Activated naive CD4-positive, alpha-beta T cell (primary cell): Measurements from ENCODE around the gene SLAMF8.

Experiments
- DNase-seq, 4 experiments: peaks; one replicate each; lab custom pipeline; 2025; lab: John Stamatoyannopoulos, UW

The SLAMF8 gene

DNA sequence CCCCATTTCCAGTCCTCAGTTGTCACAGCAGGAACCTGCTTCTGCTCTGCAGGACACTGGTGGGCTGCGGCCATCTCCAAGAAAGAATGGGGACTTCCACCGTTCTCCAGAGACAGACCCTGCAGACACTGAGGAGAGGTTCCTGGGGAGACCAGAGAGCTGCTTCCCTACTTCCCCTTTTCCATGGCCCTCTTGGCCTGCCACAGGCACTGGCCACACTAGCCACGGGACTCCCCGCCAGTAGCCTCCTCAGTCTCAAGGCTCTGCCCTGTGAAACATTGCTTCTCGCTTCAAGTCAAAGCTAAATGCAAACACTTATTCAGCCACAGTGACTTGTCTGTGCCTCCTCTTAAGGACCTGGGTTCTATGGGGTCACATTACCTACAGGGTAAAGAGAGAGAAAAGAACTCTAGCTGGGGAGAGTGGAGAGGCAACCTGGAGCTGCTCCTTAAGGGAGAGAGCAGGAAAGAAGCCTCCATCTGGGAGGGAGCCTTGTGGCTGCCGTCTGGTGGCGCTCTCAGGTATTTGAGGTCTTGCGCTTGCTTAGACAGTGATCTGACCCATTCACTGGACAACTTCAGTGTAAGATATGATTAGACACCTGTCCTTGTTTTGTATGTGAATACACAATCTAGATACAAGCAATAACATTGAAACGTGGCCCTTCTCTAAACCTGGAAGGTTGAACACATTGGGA is 5.4 kb upstream of the SLAMF8 start:
- DNase-seq, result peak in 1 of 4 experiments; percentile 13

DNA sequence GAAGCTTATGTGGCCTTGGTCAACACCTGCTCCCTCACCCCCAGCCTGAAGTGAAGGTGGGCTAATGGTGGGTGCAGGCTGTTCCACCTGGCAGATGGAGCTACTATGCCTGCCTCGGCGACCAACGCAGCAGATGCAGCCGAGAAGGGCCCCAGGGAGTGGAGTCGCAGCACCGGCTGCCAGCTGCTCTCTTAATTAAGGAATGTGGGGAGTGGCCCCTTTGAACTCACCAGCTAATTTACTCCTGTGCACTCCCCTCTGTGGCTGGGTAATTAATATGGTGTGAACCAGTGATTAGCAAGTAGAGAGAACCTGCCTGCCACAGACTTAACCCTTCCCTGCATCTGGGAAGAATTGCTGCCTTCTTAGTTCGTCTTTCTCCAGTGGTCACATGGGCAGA is 3.3 kb upstream of the SLAMF8 start:
- DNase-seq, result no peak

DNA sequence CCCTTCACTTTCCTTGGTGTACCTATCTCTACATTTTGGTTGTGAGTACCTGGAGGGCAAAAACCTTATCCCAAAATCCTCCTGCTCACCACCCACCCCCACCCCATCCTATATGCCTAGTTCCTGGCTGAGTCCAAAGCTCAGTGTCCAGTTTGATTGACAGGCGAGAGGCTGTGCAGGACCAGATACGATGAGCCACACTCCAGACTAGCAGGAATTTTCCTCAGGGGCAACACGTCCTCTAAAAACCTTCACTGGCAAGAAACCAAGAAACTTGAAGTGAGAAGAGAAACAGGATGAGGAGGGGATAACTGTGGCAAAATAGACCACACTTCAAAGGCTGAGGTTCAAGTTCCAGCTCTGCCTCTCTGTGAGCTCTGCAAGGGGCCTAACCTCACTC is 1.1 kb upstream of the SLAMF8 start:
- no peak for DNase-seq

- no peak for DNase-seq
Observed at GRCh38 chr1:159827102-159827490, 423 bp downstream of the SLAMF8 start.

GRCh38 chr1:159827549-159827948 is 876 bp downstream of the SLAMF8 start:
- no peak for DNase-seq

- no peak for DNase-seq
Observed at GRCh38 chr1:159828176-159828575, 1.5 kb downstream of the SLAMF8 start.

- no peak for DNase-seq
Observed at GRCh38 chr1:159828581-159829272, 2.1 kb downstream of the SLAMF8 start.

DNA sequence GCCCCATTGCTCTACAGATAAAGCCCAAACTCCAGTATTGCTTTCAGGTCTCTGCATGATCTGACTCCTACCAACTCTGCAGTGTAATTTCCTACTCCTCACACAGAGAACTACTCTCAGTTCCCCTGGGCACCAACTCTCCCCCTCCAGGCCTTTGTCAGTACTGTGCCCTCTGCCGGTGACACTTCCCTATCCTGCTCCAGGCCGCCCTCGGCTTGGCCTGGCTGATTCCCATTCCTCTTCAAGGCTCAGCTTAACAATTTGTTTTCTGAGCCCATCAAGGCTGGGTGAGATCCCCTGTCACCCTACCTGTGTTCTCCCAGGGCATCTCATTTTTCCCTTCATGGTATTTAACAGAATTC is 2.6 kb downstream of the SLAMF8 start:
- no peak for DNase-seq

DNA sequence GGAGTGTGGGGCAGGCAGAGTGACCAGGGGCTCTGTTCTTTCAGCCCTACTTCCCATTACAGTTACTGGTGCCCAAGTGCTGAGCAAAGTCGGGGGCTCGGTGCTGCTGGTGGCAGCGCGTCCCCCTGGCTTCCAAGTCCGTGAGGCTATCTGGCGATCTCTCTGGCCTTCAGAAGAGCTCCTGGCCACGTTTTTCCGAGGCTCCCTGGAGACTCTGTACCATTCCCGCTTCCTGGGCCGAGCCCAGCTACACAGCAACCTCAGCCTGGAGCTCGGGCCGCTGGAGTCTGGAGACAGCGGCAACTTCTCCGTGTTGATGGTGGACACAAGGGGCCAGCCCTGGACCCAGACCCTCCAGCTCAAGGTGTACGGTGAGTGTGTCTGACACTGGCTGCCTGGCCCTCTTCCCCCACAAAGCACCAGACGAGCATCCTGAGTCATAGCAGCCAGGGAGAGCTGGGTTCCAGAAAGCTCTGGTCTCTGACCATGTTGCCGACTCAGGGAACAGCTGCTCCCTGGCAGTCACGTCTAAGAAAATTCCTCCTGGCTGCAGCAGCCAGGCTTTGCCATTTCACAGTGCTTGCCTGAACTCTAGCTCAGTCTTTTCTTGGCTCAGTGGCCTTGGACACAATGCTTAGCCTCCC is 3.3 kb downstream of the SLAMF8 start:
- no peak for DNase-seq

DNA sequence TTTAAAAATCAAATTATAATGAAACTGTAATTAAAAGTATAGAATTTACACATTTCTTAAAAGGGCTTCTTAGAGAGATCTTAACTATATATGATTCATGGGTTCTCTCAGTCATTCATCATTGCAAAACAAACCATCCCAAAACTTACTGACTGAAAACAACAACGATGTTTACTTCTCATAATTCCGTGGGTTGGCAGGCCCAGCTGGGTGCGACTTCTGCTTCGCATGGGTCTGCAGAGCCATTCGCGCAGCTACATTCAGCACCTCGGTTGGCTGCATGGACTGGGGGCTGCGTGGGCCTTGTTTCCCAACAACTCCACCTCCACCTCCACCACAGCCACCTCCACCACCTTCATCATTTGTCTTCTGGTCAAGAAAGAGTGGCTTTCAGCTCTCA is 4.0 kb downstream of the SLAMF8 start:
- no peak for DNase-seq

DNA sequence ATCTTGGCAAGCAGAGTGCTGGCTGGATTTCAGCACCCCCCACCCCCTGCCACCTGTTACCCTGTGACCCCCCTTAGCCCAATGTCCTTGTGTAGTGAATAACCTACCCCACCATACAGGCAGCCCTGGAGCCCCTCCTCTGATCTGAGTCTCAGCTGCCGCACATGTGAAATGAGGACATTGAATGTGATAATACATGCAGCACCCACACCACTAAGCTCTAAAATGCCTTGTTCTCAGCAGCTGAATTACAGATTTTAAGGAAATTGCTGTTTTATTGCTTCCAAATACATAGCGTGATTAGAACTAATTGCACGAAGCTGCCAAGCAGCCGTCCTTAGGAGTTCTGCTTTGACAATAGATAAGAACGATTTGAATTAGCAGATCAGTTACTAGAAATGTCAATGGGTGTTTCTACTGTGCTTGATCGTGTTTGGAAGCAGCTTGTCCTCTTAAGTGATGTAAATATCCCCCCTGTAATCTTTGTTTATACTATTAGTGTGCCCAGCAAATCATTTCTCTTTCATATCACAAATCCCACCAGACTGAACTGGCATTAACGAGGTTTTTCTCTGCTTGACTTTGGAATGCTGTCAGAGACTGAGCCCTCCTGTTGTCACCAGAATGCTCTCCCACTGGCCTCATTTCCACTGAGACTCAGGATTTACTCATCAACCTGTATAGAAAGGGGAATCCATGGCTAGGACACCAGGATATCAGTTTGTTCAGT is 4.9 kb downstream of the SLAMF8 start:
- no peak for DNase-seq

- DNase-seq, result no peak
Observed at GRCh38 chr1:159832309-159832708, 5.6 kb downstream of the SLAMF8 start.

DNA sequence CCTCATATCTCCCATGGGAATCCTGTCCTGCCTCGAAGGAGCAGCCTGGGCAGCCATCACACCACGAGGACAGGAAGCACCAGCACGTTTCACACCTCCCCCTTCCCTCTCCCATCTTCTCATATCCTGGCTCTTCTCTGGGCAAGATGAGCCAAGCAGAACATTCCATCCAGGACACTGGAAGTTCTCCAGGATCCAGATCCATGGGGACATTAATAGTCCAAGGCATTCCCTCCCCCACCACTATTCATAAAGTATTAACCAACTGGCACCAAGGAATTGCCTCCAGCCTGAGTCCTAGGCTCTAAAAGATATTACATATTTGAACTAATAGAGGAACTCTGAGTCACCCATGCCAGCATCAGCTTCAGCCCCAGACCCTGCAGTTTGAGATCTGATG is 8.7 kb downstream of the SLAMF8 start:
- DNase-seq, result no peak

DNA sequence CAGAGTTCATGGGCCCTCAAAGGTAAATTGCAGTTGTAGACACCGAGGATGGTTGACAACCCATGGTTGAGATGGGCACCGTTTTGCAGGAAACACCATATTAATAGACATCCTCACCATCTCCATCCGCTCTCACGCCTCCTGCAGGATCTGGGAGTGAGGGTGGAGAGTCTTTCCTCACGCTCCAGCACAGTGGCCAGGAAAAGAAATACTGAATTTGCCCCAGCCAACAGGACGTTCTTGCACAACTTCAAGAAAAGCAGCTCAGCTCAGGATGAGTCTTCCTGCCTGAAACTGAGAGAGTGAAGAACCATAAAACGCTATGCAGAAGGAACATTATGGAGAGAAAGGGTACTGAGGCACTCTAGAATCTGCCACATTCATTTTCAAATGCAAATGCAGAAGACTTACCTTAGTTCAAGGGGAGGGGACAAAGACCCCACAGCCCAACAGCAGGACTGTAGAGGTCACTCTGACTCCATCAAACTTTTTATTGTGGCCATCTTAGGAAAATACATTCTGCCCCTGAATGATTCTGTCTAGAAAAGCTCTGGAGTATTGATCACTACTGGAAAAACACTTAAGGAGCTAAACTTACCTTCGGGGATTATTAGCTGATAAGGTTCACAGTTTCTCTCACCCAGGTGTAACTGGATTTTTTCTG is 9.3 kb downstream of the SLAMF8 start:
- no peak for DNase-seq

DNA sequence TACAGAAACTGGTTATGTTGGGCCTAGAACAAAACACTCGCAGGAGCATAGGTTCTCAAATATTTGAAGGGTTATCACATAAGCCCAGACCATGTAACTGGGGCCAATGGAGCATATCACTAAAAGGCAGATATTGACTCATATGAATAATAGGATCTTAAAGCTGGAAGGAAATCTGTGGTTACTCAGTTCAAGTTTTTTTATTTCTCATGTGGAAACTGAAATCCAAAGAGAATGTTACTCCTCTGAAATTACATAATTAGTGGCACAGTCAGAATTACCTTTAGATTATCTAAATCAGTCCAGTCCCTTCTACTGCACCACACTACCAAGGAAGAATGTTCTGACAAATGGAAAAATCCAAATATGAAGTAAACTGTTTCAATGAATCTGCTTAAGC is 12.0 kb downstream of the SLAMF8 start:
- no peak for DNase-seq

DNA sequence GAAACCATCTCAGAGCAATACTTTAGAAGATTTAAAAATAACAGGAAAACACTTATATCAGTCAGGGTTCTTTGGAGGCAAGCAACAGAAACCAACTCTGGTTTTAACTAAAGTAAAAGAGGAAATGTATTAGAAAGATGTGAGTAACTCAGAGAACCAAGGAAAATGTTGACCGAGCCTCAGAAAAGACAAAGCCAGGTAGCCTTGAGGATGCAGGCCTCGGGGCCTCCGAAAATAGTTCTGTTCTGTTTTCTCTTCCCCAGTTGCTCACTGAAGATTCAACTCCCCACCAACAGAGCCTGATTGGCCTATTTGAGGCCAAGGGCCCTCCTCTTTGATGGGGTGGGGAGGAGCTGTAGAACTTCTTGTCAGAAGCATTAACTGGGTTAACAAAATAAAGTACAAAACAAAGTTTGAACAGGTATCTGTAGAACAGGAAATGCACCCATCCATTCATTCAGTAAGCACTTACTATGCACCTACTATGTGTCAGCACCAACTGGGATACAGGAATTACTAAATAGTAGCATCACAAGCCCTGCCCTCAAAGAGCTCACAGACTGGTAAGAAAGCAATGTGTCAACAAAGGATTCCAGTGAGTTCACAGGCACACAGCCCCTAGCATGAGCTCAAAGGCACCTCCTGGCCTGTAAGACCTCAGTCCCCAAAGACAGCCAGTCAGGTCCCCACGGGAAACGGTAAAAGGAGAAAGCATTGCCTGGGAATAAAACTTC is 12.6 kb downstream of the SLAMF8 start:
- DNase-seq, result no peak

DNA sequence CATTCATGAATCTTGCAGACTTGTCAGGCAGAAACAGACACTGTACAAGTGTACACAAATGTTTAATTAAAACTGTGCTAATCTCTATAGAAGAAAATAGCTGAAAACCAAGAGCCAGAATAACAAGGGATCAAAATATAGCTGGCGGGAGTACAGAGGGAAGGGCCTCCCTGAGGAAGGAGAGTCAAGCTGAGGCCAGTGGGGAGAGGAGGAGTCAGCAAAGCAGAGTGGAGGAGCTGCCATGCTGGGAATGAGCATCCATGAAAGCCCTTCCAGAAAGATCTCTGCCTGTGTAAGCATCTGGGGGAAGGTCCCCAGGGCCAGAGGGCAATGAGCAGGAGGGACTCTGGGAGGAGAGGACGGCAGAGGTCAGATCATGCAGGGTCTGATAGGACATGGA is 15.1 kb downstream of the SLAMF8 start:
- no peak for DNase-seq

- no peak for DNase-seq
Observed at GRCh38 chr1:159843459-159843858, 16.8 kb downstream of the SLAMF8 start.

DNA sequence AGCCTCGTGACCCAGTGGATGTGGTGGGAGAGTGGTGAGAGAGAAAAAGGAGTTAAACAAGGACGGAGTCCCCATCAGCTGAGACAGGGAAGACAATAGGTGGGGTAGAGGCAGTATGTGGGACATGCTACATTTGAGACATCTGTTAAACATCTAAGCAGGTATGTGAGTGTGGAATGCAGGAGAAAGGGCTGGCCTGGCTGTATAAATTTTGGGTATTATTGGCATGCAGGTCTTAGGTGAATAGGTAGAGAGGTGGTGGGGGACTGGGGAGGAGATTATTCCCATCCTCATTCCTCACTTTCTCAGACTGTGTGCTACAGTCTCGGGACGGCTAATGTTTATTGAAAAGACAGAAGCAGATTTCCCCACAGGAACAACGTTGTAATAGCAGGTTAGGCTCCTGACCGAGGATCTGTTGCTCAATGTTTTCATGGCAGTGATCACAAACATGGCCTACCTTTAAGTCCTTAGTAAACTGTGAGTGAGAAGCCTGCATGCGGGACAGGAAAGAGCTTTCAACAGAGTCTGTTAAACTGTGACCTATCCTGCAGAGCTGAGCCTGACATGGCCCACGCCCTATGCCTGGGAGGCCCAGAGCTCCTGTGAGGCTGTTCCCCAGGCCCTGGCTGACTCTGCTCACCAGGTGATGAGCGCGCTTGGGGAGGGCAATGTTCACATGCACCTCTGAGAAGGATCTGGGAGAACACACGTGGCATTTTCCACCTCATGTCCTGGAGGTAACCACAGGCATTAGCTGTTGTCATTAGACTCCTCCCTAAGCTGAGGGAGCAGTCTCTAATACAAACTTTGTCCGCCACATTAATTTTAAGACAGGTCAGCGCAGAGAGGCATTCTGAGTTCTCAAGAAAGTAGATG is 19.3 kb downstream of the SLAMF8 start:
- DNase-seq, result no peak

DNA sequence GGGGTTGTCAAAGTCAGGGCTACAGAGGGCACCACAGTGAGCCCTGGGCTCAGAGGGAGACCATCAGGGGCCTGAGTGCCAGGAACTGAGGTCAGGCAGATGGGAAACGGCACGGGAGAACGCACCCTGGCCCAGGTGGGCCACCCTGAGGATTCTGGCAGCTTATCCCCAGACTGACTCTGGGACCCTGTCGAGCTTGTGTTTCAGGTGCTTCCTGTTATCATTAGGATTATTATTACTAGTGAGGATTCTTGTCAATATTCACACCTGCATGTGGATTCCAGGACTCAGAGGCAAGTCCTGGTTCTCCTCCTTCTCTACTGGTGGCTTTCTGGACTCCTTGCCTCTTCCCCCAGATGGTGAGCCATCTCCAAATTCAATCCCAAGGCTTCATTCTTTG is 20.6 kb downstream of the SLAMF8 start:
- DNase-seq, result no peak

DNA sequence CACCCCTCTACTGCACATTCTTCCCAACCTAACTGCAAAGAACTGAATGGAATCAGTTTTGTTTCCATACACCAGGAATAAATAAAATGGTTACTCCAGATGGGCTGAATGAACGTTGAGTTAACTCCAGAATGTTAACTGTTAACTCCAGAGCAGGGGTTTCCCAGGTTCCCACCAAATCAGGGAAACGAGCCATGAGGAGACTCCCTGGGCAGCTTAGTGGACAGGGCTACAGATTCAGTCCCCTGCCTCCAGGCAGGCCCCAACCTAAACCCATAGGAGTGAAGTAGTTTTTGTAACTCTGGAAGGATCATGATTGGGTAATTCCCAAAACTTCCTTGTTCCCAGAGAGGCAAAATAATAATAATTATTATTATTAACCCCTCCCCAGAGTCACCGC is 21.7 kb downstream of the SLAMF8 start:
- DNase-seq, result no peak
